GM19238 (cell line): ENCODE data around the gene MSRB2.
"Not testable (repeated sequence)": the region's sequence is repeated elsewhere in the genome, so short reads cannot be mapped to it uniquely, and the experiment has no call there.

Source experiments
- DNase-seq: peaks from one replicate; pipeline ENCODE4 v3.0.0; 2011; ENCODE audit warnings: low spot score; ENCODE audit not compliant: insufficient read length

MSRB2 gene

GRCh38 chr10:23095404-23095965, at the start of gene MSRB2:
MSRB2 (plus strand) TSS chr10:23095579; CDS start chr10:23095609, 30 bp downstream.
- peak; percentile 83 for DNase-seq

- no peak for DNase-seq
Observed at GRCh38 chr10:23046027-23046426, 49.4 kb upstream of the MSRB2 start.

- no peak for DNase-seq
Observed at GRCh38 chr10:23047201-23048050, 48.0 kb upstream of the MSRB2 start.

- no peak for DNase-seq
Observed at GRCh38 chr10:23048191-23048590, 47.2 kb upstream of the MSRB2 start.

GRCh38 chr10:23051278-23051677, 44.1 kb upstream of the MSRB2 start:
- no peak for DNase-seq

GRCh38 chr10:23051855-23052331, 43.5 kb upstream of the MSRB2 start:
- DNase-seq: no peak

GRCh38 chr10:23053036-23053435, 42.3 kb upstream of the MSRB2 start:
- DNase-seq: no peak

GRCh38 chr10:23055424-23056185, 39.8 kb upstream of the MSRB2 start:
- no peak for DNase-seq

GRCh38 chr10:23056186-23056579, 39.2 kb upstream of the MSRB2 start:
- DNase-seq: no peak

GRCh38 chr10:23058366-23058765, 37.0 kb upstream of the MSRB2 start:
- no peak for DNase-seq

GRCh38 chr10:23060918-23061317, 34.5 kb upstream of the MSRB2 start:
- no peak for DNase-seq

- DNase-seq: no peak
Observed at GRCh38 chr10:23063045-23063972, 32.1 kb upstream of the MSRB2 start.

GRCh38 chr10:23063973-23064812, 31.2 kb upstream of the MSRB2 start:
- DNase-seq: no peak

GRCh38 chr10:23064813-23065114, 30.6 kb upstream of the MSRB2 start:
- DNase-seq: not testable (repeated sequence)

GRCh38 chr10:23065181-23065948, 30.0 kb upstream of the MSRB2 start:
- no peak for DNase-seq

GRCh38 chr10:23067337-23067736, 28.0 kb upstream of the MSRB2 start:
- no peak for DNase-seq

- peak; percentile 44 for DNase-seq
Observed at GRCh38 chr10:23067939-23068775, 27.2 kb upstream of the MSRB2 start.

GRCh38 chr10:23069019-23069815, 26.2 kb upstream of the MSRB2 start:
- DNase-seq: no peak
